Measurements from ENCODE around the gene MACROD2. TPM values are rescaled to one million over a fixed set of nuclear protein-coding genes. Genes with fewer than 3 reads are reported as not detected.

The MACROD2 gene
- total RNA-seq, 1 experiment from 2014 or later, result 1.6 TPM

- H3K4me3 Mint-ChIP-seq, result no peak overlapping the region
- Histone ChIP-seq H3K4me1 (ENCODE audit: insufficient read depth, low read length) (no peaks in the 10 kb centered on the region), H3K4ac (ENCODE audit: low read depth, low read length) (no peak overlapping the region), H3K4me2 (ENCODE audit: insufficient read depth, insufficient read length, low read length) (no peak overlapping the region), H2AK5ac (ENCODE audit: insufficient read length, low read length) (no peak overlapping the region), H3K23me2 (ENCODE audit: insufficient read length, low read depth, low read length, poor library complexity, severe bottlenecking) (no peaks in the 10 kb centered on the region), H3K23ac (ENCODE audit: insufficient read length, low read depth, low read length) (no peak overlapping the region), H3K14ac (ENCODE audit: insufficient read depth, low read length) (no peak overlapping the region), H2BK12ac (ENCODE audit: insufficient read length, low read depth, low read length) (no peak overlapping the region), H2BK120ac (ENCODE audit: low read depth, low read length, poor library complexity, severe bottlenecking) (no peak overlapping the region), H4K5ac (ENCODE audit: insufficient read length, low read depth, low read length) (no peak overlapping the region), H3K79me1 (ENCODE audit: insufficient read depth, low read depth, low read length, poor library complexity, severe bottlenecking) (no peaks in the 10 kb centered on the region), H3K27me3 (ENCODE audit: insufficient read depth, low read length) (no peaks in the 10 kb centered on the region), H2AFZ (ENCODE audit: low read length) (no peak overlapping the region), H3K56ac (ENCODE audit: insufficient read length, low read depth, low read length) (no peak overlapping the region), H4K20me1 (ENCODE audit: control insufficient read depth, insufficient read depth, insufficient read length) (no peaks in the 10 kb centered on the region), H2BK5ac (ENCODE audit: insufficient read length, low read length) (no peak overlapping the region), H4K91ac (ENCODE audit: insufficient read length, low read depth, low read length) (no peak overlapping the region), H3K18ac (ENCODE audit: insufficient read length, low read depth, low read length) (no peak overlapping the region), H2BK15ac (ENCODE audit: low read depth, low read length) (no peak overlapping the region), H3K27ac (ENCODE audit: insufficient read length, low read depth, low read length) (no peak overlapping the region), H3K9me3 (ENCODE audit: control insufficient read depth, low read depth, low read length) (no peaks in the 10 kb centered on the region), H2BK20ac (ENCODE audit: low read depth, low read length, poor library complexity, severe bottlenecking) (no peak overlapping the region), H3K79me2 (ENCODE audit: insufficient read depth, low read length) (no peaks in the 10 kb centered on the region), H4K8ac (replicated peaks; ENCODE audit: insufficient read length, low read depth, low read length) (no peak overlapping the region), H3T11ph (ENCODE audit: low read length) (no peak overlapping the region), H3K9ac (ENCODE audit: extremely low read depth, insufficient read length, low read length) (no peak overlapping the region)
- no peak for DNase-seq
- WGBS (ENCODE audit: extremely low coverage, insufficient read length, low lambda C conversion rate), result 100% methylated on average over 1 of the region's 5 CpGs
- peaks cover 6 to 11% of the 10 kb centered on the region in 2 experiments for H3K4me1 Mint-ChIP-seq
- H3K36me3 Mint-ChIP-seq (ENCODE audit: insufficient read depth in 1 of 3, low read depth in 3 of 3), result no peaks in the 10 kb centered on the region
- no peak overlapping the region for H3K27ac Mint-ChIP-seq
- H3K9me3 Mint-ChIP-seq, result no peaks in the 10 kb centered on the region
- TF ChIP-seq CTCF (conservative IDR thresholded peaks at IDR 0.05), result no peak
- no peaks in the 10 kb centered on the region for H3K27me3 Mint-ChIP-seq (ENCODE audit: low read depth)
Measured at GRCh38 chr20:14310977-14311627, 315.8 kb downstream of the MACROD2 start.

Measured in H9 (cell line).